Measurements from ENCODE around the gene RAB8B.

GRCh38 chr15:63313825-63314224 is 124.4 kb downstream of the RAB8B start:
- TF ChIP-seq CTCF (IDR thresholded peaks at IDR 0.05 in 4 of 5, conservative IDR thresholded peaks at IDR 0.05 in 1 of 5) = no peak
- TF ChIP-seq POLR2A (IDR thresholded peaks at IDR 0.05) = no peak
